Activated T-cell treated with anti-CD3 and anti-CD28 coated beads for 1 hour (primary cell): ENCODE measurements around the gene RASGEF1B.
"Not testable (repeated sequence)": the region's sequence is repeated elsewhere in the genome, so short reads cannot be mapped to it uniquely, and the experiment has no call there.

Experiments used
- DNase-seq: peaks from one replicate; pipeline ENCODE4 v3.0.0-alpha.2; 2020; ENCODE audit warnings: low read depth

Gene RASGEF1B

GRCh38 chr4:81498046-81498445 lies 26.3 kb upstream of the RASGEF1B start:
- DNase-seq: no peak

DNA sequence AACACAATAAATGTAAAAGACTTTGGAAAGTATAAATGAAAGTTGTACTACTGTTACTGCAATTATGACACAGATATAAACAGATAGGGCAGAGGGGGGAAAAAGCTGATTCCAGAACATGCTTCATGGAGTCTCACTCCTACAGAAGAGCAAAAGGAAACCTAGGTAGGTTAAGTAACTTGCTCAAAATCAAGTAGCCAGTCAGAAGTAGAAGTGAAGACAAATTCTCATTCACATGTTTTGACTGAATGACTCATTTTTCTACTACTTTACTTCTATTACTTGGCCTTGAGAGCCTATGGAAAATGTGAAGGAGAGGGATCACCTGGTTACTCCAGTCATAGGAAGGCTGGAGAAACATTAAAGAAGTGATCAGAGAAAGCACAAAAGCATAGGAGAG lies 23.6 kb upstream of the RASGEF1B start:
- no peak for DNase-seq

DNA sequence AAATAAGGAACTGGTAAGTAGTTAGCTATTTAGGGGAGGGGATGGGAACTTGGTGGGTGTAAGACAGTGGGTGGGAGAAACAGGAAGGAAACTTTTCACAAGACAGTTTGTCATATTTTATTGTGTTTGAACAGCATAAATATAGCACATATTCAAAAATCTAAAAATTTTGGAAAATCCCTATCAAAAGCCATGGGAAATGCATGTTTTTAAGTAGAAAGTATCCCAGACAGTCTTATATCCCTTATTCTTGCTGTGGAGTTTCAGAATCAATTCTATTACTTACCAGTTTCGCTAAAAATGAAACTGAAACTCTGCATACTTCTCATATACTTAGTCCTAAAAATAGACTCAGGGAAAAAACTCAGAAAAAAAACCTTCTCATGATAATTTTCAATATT lies 22.3 kb upstream of the RASGEF1B start:
- DNase-seq: no peak

GRCh38 chr4:81492606-81493230 lies 21.0 kb upstream of the RASGEF1B start:
- no peak for DNase-seq

GRCh38 chr4:81491943-81492342 lies 20.2 kb upstream of the RASGEF1B start:
- no peak for DNase-seq

DNA sequence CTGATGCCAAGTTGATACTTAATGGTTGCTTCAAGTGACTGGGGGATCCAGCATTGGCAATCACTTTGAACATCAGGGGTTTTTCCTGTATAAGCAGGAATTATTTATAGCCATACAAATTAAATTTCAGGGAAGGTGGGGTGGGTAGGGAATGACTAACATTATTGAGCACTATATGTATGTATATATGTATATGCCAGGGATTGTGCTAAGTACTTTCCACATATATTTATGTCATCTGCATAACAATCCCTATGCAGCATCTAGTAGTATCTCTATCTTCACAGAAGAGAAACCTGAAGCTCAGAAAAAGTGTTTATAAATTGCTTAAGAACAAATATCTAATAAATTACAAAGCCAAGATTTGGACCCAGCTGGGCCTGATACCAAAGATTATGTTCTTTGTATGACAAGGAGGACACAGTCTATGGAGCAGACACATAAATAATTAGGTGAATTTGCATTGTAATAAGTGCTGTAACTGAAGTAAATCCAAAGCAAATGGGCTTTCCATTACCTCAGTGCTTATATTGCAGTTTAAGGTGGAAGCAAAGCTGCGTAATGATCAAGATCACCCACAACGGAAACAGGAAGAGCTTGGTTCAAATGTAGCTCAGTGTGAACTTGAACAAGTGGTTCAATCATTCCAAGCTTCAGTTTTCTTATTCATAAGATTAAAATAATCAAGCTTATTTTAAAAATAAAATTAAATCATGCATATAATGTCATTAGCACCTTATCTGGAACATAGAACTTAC lies 18.9 kb upstream of the RASGEF1B start:
- DNase-seq: no peak

DNA sequence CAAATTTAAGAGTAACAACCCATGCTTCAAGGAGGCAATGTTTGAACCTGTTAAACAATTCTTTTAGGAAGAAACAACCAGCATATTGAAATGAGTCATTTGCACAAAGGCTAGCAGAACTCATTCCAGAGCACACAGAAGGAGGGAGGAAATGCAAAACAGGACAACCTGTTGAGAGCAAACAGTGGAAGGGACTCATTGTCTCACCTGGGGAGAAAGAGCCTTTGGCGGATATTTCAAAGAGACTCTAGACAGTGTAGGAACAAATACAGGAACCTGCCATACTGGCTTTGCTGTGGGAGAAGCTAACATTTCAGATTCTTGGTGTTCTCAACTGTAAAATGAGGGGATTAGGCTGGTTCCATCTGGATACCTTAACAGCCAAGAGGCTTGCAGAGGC lies 14.8 kb upstream of the RASGEF1B start:
- no peak for DNase-seq

DNA sequence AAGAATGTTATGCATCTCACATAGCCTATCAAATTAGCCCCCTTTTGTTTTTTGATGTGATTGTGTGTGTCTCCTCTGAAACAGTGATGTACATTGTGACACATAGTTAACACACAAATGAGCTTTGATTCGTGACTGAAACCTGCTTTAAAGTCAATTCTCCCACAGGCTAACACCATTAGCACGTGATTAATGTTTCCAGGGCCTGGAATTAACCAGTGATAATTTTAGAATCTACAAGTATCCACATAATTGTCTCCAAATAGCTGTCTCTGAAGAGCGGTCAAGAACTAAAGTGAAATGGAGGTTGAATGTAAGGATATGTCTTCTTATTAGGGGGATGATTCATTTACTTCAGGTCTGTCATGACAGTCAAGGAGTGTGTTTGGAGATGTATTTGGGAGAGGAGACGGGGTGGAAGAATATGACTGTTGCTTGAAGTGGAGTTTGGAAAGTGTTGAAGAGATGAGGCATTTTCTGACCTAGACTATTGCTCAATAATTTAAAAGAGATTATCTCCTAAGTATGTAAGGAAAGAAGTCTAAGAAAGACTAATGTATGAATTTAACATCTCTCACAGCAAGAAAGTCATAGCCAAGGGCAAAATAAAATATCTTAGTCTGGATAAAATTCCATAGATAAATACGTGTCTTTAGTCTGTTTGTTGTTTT lies 13.7 kb upstream of the RASGEF1B start:
- DNase-seq: no peak

GRCh38 chr4:81482326-81482725 lies 10.6 kb upstream of the RASGEF1B start:
- DNase-seq: no peak

DNA sequence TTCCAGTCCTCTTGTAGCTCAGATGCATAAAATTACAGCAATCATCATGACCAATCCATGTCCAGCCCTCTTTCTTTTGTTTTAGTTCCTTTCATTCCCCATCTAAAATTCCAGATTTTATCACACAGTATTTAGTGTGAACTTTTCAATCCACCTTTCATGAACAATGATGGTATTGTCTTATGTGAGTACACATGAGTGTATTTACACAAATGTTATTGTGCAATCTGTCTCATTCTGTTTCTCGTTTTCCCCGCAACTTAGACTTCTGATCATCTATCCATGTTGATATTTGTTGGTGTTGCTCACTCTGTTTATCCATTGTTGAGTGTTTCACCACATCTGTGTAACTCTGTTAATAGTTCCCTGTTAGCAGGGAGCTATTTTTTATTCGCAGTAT lies 9.4 kb upstream of the RASGEF1B start:
- DNase-seq: no peak

- DNase-seq: not testable (repeated sequence)
These were observed 7.9 kb upstream of the RASGEF1B start for GRCh38 chr4:81479573-81479972.

GRCh38 chr4:81473331-81474265 lies 1.9 kb upstream of the RASGEF1B start:
- not testable (repeated sequence) for DNase-seq

DNA sequence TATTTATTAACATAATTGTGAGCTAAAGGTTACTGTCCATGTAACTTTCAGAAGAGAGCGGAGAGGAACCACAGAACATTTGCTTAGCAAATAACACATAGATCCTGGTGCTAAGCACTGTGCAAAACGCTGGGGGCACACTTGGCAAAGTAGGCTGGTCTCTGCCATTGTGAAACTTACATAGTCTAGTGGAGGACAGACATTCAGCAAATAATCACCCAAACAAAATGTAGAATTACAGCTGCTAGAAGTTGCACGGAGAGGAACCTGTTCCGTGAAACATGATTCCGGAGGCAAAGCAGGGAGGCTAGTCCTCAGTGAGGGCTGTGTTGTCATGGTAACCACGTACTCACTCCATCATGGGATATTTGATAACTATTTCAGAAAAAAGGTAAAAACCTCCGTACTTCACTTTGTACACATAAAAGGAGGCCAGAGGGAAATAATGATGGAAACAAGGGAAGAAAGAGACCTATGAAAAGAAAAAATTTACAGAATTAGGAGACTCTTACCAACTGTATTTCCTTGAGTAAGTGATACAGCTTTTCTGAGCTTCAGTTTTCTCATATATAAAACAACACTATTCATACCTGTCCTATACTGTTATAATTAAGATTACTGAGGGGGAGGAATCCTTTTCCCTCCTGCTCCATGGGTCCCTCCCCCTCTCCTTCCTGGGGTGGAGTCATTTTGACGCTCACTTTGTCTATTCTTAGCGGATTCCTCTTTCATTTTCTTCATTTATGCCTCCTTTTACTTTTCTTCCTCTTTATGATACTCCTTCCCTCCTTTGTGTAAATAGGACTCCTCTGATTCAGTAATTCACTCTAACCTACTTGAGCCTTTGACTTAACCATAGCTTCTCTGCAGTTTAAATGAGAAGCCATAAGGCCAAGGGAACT lies 825 bp upstream of the RASGEF1B start:
- no peak for DNase-seq

DNA sequence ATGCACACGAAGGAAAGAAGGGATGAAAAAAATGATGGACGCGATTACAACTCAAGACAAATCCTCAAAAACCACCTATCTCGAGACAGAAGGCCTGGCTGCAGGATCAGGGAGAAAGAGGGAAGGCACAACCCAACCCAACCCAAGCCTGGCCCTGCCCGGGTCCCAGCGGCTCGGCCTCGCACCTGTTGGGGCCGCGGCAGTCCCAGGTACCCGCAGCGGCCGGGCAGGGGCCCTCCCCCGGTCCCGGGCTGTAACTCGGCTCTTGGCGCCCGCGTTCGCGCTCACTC lies 464 bp downstream of the RASGEF1B start:
- DNase-seq: no peak

- DNase-seq: peak; percentile 30
These were observed 1.0 kb downstream of the RASGEF1B start for GRCh38 chr4:81470456-81471297.

GRCh38 chr4:81469781-81470455 lies 1.8 kb downstream of the RASGEF1B start:
- no peak for DNase-seq

GRCh38 chr4:81468678-81469077 lies 3.0 kb downstream of the RASGEF1B start:
- no peak for DNase-seq

DNA sequence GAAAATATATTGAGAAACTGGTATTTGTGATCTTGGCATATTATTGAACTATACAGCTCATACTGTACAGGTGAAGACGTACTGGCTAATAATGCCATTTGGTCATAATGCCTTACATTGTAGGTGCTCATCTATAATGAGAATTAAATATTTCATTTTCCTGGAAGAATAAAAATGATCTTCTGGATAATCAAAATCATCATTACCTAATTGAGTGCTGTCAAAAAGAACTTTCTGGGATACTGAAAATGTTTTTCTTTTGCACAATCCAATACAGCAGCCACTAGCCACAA lies 4.1 kb downstream of the RASGEF1B start:
- DNase-seq: no peak

- peak; percentile 59 for DNase-seq
These were observed 4.7 kb downstream of the RASGEF1B start for GRCh38 chr4:81466841-81467671.
